IMR-90 (cell line): ENCODE results near the gene PRR36.

ENCODE experiments used
- CEBPB ChIP-seq: IDR thresholded peaks from 2 replicates; pipeline ENCODE4 v1.6.1; 2012; ENCODE audit warnings: low read depth, low read length, improper control_type of control experiment
- CHD1 ChIP-seq: IDR thresholded peaks from 2 replicates; pipeline ENCODE4 v1.6.1; 2012; ENCODE audit warnings: low read depth, low read length, improper control_type of control experiment
- CTCF ChIP-seq: conservative IDR thresholded peaks from 2 replicates; pipeline ENCODE4 v1.5.1; 2012; ENCODE audit warnings: mild to moderate bottlenecking, low read depth, low read length, improper control_type of control experiment
- POLR2A ChIP-seq: IDR thresholded peaks from 2 replicates; pipeline ENCODE4 v1.6.1; 2012; ENCODE audit warnings: mild to moderate bottlenecking, low read depth, low read length

GRCh38 chr19:7897292-7897691 is 23.1 kb upstream of the PRR36 start:
- TF ChIP-seq CTCF (no peak), POLR2A (no peak), CEBPB (no peak), CHD1 (no peak)
